ENCODE data around the gene IGFBP4.

GRCh38 chr17:40407460-40407859, 35.8 kb upstream of the IGFBP4 start:
- TF ChIP-seq CTCF (conservative IDR thresholded peaks at IDR 0.05 in 1 of 2, IDR thresholded peaks at IDR 0.05 in 1 of 2; ENCODE audit: extremely low read depth in 1 of 2, insufficient read depth in 1 of 2, low read depth in 1 of 2, low read length in 2 of 2) (no peak), EZH2 (IDR thresholded peaks at IDR 0.05; ENCODE audit: borderline replicate concordance, low read length) (no peak)

Measured in mammary epithelial cell (primary cell).